HCT116 (cell line): ENCODE results near the gene SLC10A7. TPM values are rescaled to one million over a fixed set of nuclear protein-coding genes. Genes with fewer than 3 reads are reported as not detected.

Source experiments
- ATAC-seq: fragments of 200-7000 bp; cut with Tn5 transposase; 2 replicates; pipeline ENCODE4 v1.9.1; 2020; ENCODE audit warnings: mild to moderate bottlenecking, moderate library complexity
- BruUV-seq: library from RNA; stranded (reverse); fragments of 400-500 nt; replicated peaks from 2 replicates; lab custom pipeline; 2021; lab: Mats Ljungman, UMichigan
- CTCF ChIA-PET: fragments of 300-600 bp; sonication (Branson Sonifier 250); formaldehyde crosslinking; loops from one replicate; lab custom pipeline; 2021; ENCODE audit warnings: antibody characterized with exemption; lab: Charles Lee
- POLR2A ChIA-PET: fragments of 300-600, 350-600 bp; sonication (Branson Sonifier 250); formaldehyde crosslinking; loops from one replicate; lab custom pipeline; 2021; ENCODE audit warnings: antibody characterized with exemption; lab: Charles Lee
- RAD21 ChIA-PET, 2 experiments: fragments of 300-600 bp; sonication (Branson Sonifier 250); formaldehyde crosslinking; loops; one replicate each; lab custom pipeline; 2023; ENCODE audit warnings: low total read pairs in 2 of 2; ENCODE audit not compliant: uncharacterized antibody in 2 of 2, unreplicated experiment in 2 of 2, low non-redundant PET in 1 of 2; lab: Charles Lee
- DNase-seq: peaks from one replicate; pipeline ENCODE4 v3.0.0-alpha.2; 2010; ENCODE audit warnings: low read depth, low spot score
- H2AFZ ChIP-seq: fragments of 200-600 bp; shearing (Covaris generic), sonication (generic); 2 replicates; pipeline ENCODE4 v1.6.1; 2017; ENCODE audit warnings: low read depth, mixed run types, mixed read lengths, antibody characterized with exemption, low read length; ENCODE audit not compliant: poor library complexity, severe bottlenecking
- H3K27ac ChIP-seq: 2 replicates; pipeline ENCODE4 v1.5.1; 2012; ENCODE audit warnings: low read depth, low read length
- H3K27me3 ChIP-seq: fragments of 200-600 bp; sonication (generic); 2 replicates; pipeline ENCODE4 v1.6.1; 2016; ENCODE audit warnings: mixed run types, low read length, mixed read lengths; ENCODE audit not compliant: insufficient read depth
- H3K36me3 ChIP-seq, 2 experiments: fragments of 200-500 bp in 1 of 2; fragments of 200-600 bp in 1 of 2; sonication (Bioruptor generic) in 1 of 2; sonication (generic) in 1 of 2; 2 replicates each; pipeline versions ENCODE4 v1.5.1 to v1.6.1; 2014 to 2016; ENCODE audit warnings: low read length in 2 of 2, inconsistent platforms in 1 of 2, mixed read lengths in 1 of 2, mixed run types in 1 of 2; ENCODE audit not compliant: insufficient read depth in 2 of 2, control insufficient read depth in 1 of 2
- H3K4me1 ChIP-seq, 2 experiments: fragments of 200-600 bp in 1 of 2; sonication (generic) in 1 of 2; 2 replicates each; pipeline versions ENCODE4 v1.5.1 to v1.6.1; 2012 to 2017; ENCODE audit warnings: low read length in 2 of 2, inconsistent platforms in 1 of 2, mild to moderate bottlenecking in 1 of 2, mixed read lengths in 1 of 2, mixed run types in 1 of 2, moderate library complexity in 1 of 2; ENCODE audit not compliant: insufficient read depth in 2 of 2, control insufficient read depth in 1 of 2
- H3K4me2 ChIP-seq: fragments of 200-600 bp; sonication (generic); 2 replicates; pipeline ENCODE4 v1.6.1; 2017; ENCODE audit warnings: mixed run types, low read length, mixed read lengths
- H3K4me3 ChIP-seq, 2 experiments: fragments of 200-600 bp in 1 of 2; sonication (generic) in 1 of 2; replicated peaks in 1 of 2; 2 replicates each; pipeline ENCODE4 v1.5.1; 2011 to 2016; ENCODE audit warnings: low read length in 2 of 2, control low read depth in 1 of 2, low read depth in 1 of 2, mild to moderate bottlenecking in 1 of 2, mixed read lengths in 1 of 2, mixed run types in 1 of 2
- H3K79me2 ChIP-seq: fragments of 200-600 bp; sonication (generic); 2 replicates; pipeline ENCODE4 v1.6.1; 2017; ENCODE audit warnings: mild to moderate bottlenecking, mixed run types, low read length, moderate library complexity, mixed read lengths; ENCODE audit not compliant: insufficient read depth
- H3K9ac ChIP-seq: fragments of 200-600 bp; sonication (generic); 2 replicates; pipeline ENCODE4 v1.6.1; 2016; ENCODE audit warnings: low read length, mixed read lengths
- H3K9me2 ChIP-seq: fragments of 200-600 bp; sonication (generic), shearing (Covaris generic); 2 replicates; pipeline ENCODE4 v1.6.1; 2017; ENCODE audit warnings: mixed run types, mild to moderate bottlenecking, moderate library complexity; ENCODE audit not compliant: insufficient read depth
- H3K9me3 ChIP-seq, 2 experiments: fragments of 200-500 bp in 1 of 2; fragments of 200-600 bp in 1 of 2; sonication (Bioruptor generic) in 1 of 2; sonication (generic) in 1 of 2; 2 replicates each; pipeline ENCODE4 v1.6.1; 2014 to 2017; ENCODE audit warnings: low read length in 2 of 2, mixed read lengths in 2 of 2, inconsistent platforms in 1 of 2, low read depth in 1 of 2, mild to moderate bottlenecking in 1 of 2, mixed run types in 1 of 2, moderate library complexity in 1 of 2; ENCODE audit not compliant: control insufficient read depth in 1 of 2, insufficient read depth in 1 of 2
- H4K20me1 ChIP-seq: fragments of 200-600 bp; sonication (generic), shearing (Covaris generic); 2 replicates; pipeline ENCODE4 v1.6.1; 2017; ENCODE audit warnings: mixed run types, mild to moderate bottlenecking, moderate library complexity; ENCODE audit not compliant: insufficient read depth
- CBX3 ChIP-seq: IDR thresholded peaks from 2 replicates; pipeline ENCODE4 v1.6.1; 2012; ENCODE audit warnings: low read depth
- EGR1 ChIP-seq: IDR thresholded peaks from 2 replicates; pipeline ENCODE4 v1.6.1; 2012; ENCODE audit warnings: low read depth
- EZH2 ChIP-seq: fragments of 200-600 bp; sonication (generic); IDR thresholded peaks from 2 replicates; pipeline ENCODE4 v1.6.1; 2017; ENCODE audit warnings: antibody characterized with exemption, mixed run types
- EZH2phosphoT487 ChIP-seq: fragments of 200-600 bp; IDR thresholded peaks from 2 replicates; pipeline ENCODE4 v1.6.1; 2018; ENCODE audit warnings: antibody characterized with exemption, borderline replicate concordance
- FOSL1 ChIP-seq: IDR thresholded peaks from 2 replicates; pipeline ENCODE4 v1.6.1; 2012; ENCODE audit warnings: low read depth
- JUND ChIP-seq: IDR thresholded peaks from 2 replicates; pipeline ENCODE4 v1.6.1; 2012
- POLR2A ChIP-seq: IDR thresholded peaks from 2 replicates; pipeline ENCODE4 v1.7.0; 2011; ENCODE audit warnings: borderline replicate concordance; ENCODE audit not compliant: insufficient read depth, insufficient read length; ENCODE audit errors: extremely low read depth
- POLR2AphosphoS5 ChIP-seq: IDR thresholded peaks from 2 replicates; pipeline ENCODE4 v1.6.1; 2011; ENCODE audit warnings: mild to moderate bottlenecking, low read depth, low read length, moderate library complexity
- RAD21 ChIP-seq: IDR thresholded peaks from 2 replicates; pipeline ENCODE4 v1.6.1; 2012; ENCODE audit warnings: low read depth, mild to moderate bottlenecking
- TCF7L2 ChIP-seq: IDR thresholded peaks from 2 replicates; pipeline ENCODE4 v1.7.0; 2011; ENCODE audit warnings: borderline replicate concordance, inconsistent platforms; ENCODE audit not compliant: insufficient read depth, insufficient read length; ENCODE audit errors: extremely low read depth
- ZFX ChIP-seq: fragments of 450-650 bp; IDR thresholded peaks from 2 replicates; pipeline ENCODE4 v1.6.1; 2017
- ZNF274 ChIP-seq: fragments of 200-500 bp; sonication (Bioruptor generic); IDR thresholded peaks from 2 replicates; pipeline ENCODE4 v1.6.1; 2014; ENCODE audit warnings: mild to moderate bottlenecking, low read depth, low read length, inconsistent platforms
- intact Hi-C: fragments of 100-400 bp; cut with micrococcal nuclease; formaldehyde crosslinking; loops from 2 replicates; pipeline ENCODE4 v1.10.0; 2022
- total RNA-seq: library from RNA; stranded (reverse); gene quantifications from one replicate; pipeline ENCODE4 v1.2.1, GENCODE V29; 2021; ENCODE audit not compliant: unreplicated experiment
- TF ChIP-seq, protein P1 (sequence below): IDR thresholded peaks from 2 replicates; pipeline ENCODE4 v1.6.1; 2011; ENCODE audit warnings: mild to moderate bottlenecking, low read length, moderate library complexity; ENCODE audit not compliant: insufficient replicate concordance; ENCODE audit errors: extremely low read depth
- TF ChIP-seq, protein P2 (sequence below): IDR thresholded peaks from 2 replicates; pipeline ENCODE4 v1.6.1; 2012
- TF ChIP-seq, protein P3 (sequence below): IDR thresholded peaks from 2 replicates; pipeline ENCODE4 v1.6.1; 2012
- TF ChIP-seq, protein P4 (sequence below), 3 experiments: fragments of 200-600 bp in 1 of 3; sonication (generic) in 1 of 3; IDR thresholded peaks in 2 of 3; conservative IDR thresholded peaks in 1 of 3; 2 replicates each; pipeline ENCODE4 v1.5.1; 2012 to 2017; ENCODE audit warnings: low read depth in 2 of 3, low read length in 2 of 3, antibody characterized with exemption in 1 of 3, borderline replicate concordance in 1 of 3, control low read depth in 1 of 3, mild to moderate bottlenecking in 1 of 3, mixed read lengths in 1 of 3, mixed run types in 1 of 3, moderate library complexity in 1 of 3; ENCODE audit not compliant: insufficient read depth in 1 of 3
- TF ChIP-seq, protein P5 (sequence below): IDR thresholded peaks from 2 replicates; pipeline ENCODE4 v1.6.1; 2012; ENCODE audit warnings: low read depth

The SLC10A7 gene
- total RNA-seq, 1 experiment from 2014 or later, result 5.5 TPM

DNA sequence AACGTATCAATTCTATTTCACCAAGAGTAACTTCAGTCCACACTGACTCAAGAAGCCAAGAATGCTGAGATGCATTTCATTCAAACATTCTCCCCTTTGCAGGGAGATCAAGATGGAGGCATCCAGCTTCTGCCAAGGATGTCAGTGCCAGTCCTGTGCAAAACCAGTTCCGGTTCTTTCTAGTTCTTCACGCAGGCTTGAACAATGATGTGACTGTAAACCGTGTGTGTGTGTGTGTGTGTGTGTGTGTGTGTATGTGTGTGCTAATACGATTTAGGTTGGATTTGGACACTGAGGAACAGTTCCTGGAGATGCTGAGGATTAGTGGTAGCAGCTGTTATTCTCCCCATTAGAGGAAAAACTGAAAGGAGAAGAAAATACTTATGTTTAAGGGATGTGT, 307.5 kb downstream of the SLC10A7 start, which contains the start of gene REELD1:
TSS of gene REELD1 (plus strand) at position 301 of the 400 bp plus-strand sequence. CDS start 2,415 bp downstream, outside the sequence.
- H3K27ac ChIP-seq, result no peak within 1 kb of the TSS
- H3K9me2 ChIP-seq, result no peaks in the 10 kb centered on the region
- RAD21 ChIA-PET, result no interaction called here
- no peak within 1 kb of the TSS for H3K9ac ChIP-seq
- no peaks in the 10 kb centered on the region for H3K79me2 ChIP-seq
- no peak for ATAC-seq
- H3K36me3 ChIP-seq, result no peaks in the 10 kb centered on the region
- no TSS peak for BruUV-seq
- H3K27me3 ChIP-seq, result peaks cover 6% of the 10 kb centered on the region; the same call in 1 of the 2 replicates
- intact Hi-C loops, result no loop called here
- POLR2A ChIA-PET, result no interaction called here
- H3K4me2 ChIP-seq, result no peak within 1 kb of the TSS
- H3K9me3 ChIP-seq, result no peaks in the 10 kb centered on the region
- TF ChIP-seq CBX3 (no peak), JUND (no peak), ZFX (no peak), RAD21 (no peak), FOSL1 (no peak), ZNF274 (no peak), POLR2A (no peak), EZH2 (no peak), EZH2phosphoT487 (no peak), TCF7L2 (no peak), EGR1 (no peak), POLR2AphosphoS5 (no peak)
- TF ChIP-seq, protein P1, sequence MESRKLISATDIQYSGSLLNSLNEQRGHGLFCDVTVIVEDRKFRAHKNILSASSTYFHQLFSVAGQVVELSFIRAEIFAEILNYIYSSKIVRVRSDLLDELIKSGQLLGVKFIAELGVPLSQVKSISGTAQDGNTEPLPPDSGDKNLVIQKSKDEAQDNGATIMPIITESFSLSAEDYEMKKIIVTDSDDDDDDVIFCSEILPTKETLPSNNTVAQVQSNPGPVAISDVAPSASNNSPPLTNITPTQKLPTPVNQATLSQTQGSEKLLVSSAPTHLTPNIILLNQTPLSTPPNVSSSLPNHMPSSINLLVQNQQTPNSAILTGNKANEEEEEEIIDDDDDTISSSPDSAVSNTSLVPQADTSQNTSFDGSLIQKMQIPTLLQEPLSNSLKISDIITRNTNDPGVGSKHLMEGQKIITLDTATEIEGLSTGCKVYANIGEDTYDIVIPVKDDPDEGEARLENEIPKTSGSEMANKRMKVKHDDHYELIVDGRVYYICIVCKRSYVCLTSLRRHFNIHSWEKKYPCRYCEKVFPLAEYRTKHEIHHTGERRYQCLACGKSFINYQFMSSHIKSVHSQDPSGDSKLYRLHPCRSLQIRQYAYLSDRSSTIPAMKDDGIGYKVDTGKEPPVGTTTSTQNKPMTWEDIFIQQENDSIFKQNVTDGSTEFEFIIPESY, result no peak
- TF ChIP-seq, protein P2, sequence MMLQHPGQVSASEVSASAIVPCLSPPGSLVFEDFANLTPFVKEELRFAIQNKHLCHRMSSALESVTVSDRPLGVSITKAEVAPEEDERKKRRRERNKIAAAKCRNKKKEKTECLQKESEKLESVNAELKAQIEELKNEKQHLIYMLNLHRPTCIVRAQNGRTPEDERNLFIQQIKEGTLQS, result no peak
- TF ChIP-seq, protein P3, sequence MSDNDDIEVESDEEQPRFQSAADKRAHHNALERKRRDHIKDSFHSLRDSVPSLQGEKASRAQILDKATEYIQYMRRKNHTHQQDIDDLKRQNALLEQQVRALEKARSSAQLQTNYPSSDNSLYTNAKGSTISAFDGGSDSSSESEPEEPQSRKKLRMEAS, result no peak
- TF ChIP-seq, protein P4, sequence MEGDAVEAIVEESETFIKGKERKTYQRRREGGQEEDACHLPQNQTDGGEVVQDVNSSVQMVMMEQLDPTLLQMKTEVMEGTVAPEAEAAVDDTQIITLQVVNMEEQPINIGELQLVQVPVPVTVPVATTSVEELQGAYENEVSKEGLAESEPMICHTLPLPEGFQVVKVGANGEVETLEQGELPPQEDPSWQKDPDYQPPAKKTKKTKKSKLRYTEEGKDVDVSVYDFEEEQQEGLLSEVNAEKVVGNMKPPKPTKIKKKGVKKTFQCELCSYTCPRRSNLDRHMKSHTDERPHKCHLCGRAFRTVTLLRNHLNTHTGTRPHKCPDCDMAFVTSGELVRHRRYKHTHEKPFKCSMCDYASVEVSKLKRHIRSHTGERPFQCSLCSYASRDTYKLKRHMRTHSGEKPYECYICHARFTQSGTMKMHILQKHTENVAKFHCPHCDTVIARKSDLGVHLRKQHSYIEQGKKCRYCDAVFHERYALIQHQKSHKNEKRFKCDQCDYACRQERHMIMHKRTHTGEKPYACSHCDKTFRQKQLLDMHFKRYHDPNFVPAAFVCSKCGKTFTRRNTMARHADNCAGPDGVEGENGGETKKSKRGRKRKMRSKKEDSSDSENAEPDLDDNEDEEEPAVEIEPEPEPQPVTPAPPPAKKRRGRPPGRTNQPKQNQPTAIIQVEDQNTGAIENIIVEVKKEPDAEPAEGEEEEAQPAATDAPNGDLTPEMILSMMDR (IDR thresholded peaks at IDR 0.05 in 2 of 3, conservative IDR thresholded peaks at IDR 0.05 in 1 of 3; ENCODE audit: borderline replicate concordance in 1 of 3, insufficient read depth in 1 of 3, low read depth in 2 of 3, low read length in 2 of 3), result no peak
- TF ChIP-seq, protein P5, sequence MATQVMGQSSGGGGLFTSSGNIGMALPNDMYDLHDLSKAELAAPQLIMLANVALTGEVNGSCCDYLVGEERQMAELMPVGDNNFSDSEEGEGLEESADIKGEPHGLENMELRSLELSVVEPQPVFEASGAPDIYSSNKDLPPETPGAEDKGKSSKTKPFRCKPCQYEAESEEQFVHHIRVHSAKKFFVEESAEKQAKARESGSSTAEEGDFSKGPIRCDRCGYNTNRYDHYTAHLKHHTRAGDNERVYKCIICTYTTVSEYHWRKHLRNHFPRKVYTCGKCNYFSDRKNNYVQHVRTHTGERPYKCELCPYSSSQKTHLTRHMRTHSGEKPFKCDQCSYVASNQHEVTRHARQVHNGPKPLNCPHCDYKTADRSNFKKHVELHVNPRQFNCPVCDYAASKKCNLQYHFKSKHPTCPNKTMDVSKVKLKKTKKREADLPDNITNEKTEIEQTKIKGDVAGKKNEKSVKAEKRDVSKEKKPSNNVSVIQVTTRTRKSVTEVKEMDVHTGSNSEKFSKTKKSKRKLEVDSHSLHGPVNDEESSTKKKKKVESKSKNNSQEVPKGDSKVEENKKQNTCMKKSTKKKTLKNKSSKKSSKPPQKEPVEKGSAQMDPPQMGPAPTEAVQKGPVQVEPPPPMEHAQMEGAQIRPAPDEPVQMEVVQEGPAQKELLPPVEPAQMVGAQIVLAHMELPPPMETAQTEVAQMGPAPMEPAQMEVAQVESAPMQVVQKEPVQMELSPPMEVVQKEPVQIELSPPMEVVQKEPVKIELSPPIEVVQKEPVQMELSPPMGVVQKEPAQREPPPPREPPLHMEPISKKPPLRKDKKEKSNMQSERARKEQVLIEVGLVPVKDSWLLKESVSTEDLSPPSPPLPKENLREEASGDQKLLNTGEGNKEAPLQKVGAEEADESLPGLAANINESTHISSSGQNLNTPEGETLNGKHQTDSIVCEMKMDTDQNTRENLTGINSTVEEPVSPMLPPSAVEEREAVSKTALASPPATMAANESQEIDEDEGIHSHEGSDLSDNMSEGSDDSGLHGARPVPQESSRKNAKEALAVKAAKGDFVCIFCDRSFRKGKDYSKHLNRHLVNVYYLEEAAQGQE, result no peak
- no peak for DNase-seq
- CTCF ChIA-PET, result no interaction called here
- H3K4me3 ChIP-seq, result no peak within 1 kb of the TSS
- no peak within 1 kb of the TSS for H2AFZ ChIP-seq
- H3K4me1 ChIP-seq, result no peaks in the 10 kb centered on the region
- no peaks in the 10 kb centered on the region for H4K20me1 ChIP-seq
